GM20000 (cell line): ENCODE measurements around the gene MMP21.

Experiments
- DNase-seq: peaks from one replicate; pipeline ENCODE4 v3.0.0; 2012; ENCODE audit warnings: low spot score
- CTCF ChIP-seq: IDR thresholded peaks from 2 replicates; pipeline ENCODE4 v1.5.1; 2012; ENCODE audit warnings: mild to moderate bottlenecking, control low read depth; ENCODE audit errors: extremely low read depth, missing control alignments

The MMP21 gene

DNA sequence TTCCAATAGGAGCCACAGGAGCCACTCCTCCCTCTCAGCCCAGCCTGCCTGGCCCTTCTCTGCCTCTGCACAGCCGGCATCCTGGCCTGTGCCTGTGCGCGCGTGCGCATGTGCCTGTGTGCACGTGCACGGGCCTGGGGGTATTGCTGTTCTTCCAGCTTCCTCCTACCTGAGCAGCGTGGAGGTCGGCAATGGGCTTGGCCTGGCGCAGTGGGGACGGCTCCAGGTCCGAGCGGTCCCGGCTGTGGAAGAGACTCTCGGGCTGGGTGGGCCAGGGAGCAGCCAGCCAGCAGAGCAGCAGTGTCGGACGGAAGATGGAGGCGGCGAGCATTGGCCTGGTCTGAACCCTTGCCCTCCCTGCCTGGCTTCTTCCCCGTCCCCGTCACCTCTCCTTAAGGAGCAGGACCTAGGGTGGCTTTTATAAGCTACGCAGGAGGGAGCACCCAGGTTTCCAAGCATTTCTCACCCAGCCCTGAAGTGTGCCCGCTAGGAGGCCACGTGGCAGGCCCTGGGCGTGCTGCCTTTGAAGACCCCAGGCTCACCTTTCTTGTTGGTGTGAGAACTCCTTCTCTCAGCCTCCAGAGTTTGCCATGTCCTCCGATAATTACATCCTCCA lies at the start of gene MMP21:
Gene MMP21, minus strand, starts transcription at position 331 of the 616 bp plus-strand sequence. Its CDS starts 0 bp downstream, at position 331.
- no peak for TF ChIP-seq CTCF
- no peak for DNase-seq

- no peak for TF ChIP-seq CTCF
- no peak for DNase-seq
These were observed 49.1 kb upstream of the MMP21 start for GRCh38 chr10:125824736-125825135.

DNA sequence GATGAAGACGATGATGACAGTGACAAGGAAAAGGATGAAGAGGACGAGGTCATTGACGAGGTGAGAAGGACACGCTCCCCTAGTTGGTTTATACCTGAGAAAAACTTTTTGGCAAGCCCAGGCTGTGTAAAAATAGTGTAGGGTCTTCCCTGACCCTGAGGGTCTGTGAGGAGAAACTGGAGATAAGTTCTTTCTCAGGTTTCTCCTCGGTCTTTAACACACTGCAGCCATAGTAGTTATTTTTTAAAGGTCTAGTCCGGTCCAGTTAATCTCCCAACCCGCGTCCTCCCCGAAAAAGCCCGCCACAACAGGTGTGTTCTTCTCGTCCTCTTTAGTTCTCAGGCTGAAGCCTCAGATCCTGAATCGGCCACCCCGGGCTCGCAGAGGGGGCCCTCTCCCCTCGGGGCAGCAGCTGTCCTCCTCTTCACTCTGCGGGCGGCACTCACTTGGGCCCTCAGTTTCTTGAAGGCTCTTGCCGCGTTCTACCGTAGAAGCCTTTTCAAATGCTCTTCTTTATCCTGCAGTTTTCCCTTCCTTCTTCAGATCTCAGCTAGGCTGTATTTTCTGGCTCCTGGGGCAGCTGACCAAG lies 48.1 kb upstream of the MMP21 start:
- DNase-seq: no peak
- no peak for TF ChIP-seq CTCF

DNA sequence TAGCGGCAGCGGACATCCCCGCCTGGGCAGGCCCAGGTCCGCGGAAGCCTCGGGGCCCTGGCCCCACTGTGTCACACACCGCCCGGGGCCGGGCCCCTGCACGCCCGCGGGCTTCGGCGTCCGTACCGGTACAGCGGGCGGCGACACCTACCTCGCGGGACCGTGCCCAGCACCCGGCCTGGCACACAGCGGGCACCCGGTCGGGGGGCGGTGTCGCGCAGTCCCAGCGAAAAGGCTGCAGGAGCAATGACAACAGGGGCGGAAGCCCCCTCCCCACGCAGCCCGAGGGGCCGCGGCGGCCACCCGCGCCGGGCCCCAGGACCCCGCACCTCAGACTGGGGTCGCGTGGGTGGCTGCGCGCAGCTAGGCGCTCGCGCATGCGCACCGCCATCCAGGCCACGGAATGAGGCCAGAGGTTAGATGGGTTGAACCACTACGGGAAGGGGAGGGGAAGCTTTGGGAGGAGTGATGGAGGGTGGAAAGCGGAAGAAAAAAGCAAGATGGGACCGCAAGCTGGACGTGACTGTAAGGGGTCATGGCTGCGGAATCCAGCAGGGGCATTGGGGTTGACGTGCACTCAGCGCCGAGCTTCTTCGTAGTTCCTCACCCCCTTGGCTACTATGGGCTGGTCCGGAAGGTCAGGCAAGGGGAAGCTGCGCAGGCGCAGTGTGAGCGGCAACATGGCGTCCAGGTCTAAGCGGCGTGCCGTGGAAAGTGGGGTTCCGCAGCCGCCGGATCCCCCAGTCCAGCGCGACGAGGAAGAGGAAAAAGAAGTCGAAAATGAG lies 47.4 kb upstream of the MMP21 start, which contains the start of the genes BCCIP and UROS:
Gene BCCIP, plus strand, starts transcription at position 669 of the 785 bp plus-strand sequence. Its CDS starts 12 bp downstream, at position 681.
Gene UROS, minus strand, starts transcription at position 381 of the 785 bp plus-strand sequence. CDS start 6,759 bp downstream, outside the sequence.
- peak; percentile 96 for DNase-seq
- TF ChIP-seq CTCF: no peak

- peak; percentile 65 for DNase-seq
- TF ChIP-seq CTCF: no peak
These were observed 45.1 kb upstream of the MMP21 start for GRCh38 chr10:125820701-125821100.

- no peak for TF ChIP-seq CTCF
- no peak for DNase-seq
These were observed 41.8 kb upstream of the MMP21 start for GRCh38 chr10:125817337-125817946.
